ENCODE data around the gene CHMP1A.

DNA sequence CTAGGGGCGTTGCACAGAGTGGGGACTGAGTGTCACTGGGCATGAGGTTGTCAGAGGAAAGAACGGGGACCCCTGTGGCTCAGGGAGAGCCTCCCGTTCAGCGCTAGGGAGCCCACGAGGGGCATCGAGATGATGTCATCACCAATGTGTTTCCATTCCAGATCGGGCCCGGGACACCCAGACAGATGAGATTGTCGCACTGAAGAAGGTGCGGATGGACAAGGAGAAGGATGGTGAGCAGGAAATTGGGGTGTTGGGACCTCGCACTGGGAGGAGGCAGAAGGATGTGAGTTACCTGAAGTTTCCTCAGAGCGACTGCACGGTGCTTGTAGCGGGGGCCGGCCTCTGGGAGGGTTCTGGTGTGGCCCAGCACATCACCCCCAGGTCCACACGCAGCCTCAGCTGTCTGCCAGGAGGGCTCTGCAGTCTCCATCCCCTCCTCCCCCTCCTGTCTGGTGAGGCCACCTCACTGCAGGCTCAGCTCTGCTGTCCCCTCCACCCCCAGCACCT is 32.9 kb upstream of the CHMP1A start:
- TF ChIP-seq, protein P1, sequence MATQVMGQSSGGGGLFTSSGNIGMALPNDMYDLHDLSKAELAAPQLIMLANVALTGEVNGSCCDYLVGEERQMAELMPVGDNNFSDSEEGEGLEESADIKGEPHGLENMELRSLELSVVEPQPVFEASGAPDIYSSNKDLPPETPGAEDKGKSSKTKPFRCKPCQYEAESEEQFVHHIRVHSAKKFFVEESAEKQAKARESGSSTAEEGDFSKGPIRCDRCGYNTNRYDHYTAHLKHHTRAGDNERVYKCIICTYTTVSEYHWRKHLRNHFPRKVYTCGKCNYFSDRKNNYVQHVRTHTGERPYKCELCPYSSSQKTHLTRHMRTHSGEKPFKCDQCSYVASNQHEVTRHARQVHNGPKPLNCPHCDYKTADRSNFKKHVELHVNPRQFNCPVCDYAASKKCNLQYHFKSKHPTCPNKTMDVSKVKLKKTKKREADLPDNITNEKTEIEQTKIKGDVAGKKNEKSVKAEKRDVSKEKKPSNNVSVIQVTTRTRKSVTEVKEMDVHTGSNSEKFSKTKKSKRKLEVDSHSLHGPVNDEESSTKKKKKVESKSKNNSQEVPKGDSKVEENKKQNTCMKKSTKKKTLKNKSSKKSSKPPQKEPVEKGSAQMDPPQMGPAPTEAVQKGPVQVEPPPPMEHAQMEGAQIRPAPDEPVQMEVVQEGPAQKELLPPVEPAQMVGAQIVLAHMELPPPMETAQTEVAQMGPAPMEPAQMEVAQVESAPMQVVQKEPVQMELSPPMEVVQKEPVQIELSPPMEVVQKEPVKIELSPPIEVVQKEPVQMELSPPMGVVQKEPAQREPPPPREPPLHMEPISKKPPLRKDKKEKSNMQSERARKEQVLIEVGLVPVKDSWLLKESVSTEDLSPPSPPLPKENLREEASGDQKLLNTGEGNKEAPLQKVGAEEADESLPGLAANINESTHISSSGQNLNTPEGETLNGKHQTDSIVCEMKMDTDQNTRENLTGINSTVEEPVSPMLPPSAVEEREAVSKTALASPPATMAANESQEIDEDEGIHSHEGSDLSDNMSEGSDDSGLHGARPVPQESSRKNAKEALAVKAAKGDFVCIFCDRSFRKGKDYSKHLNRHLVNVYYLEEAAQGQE (IDR thresholded peaks at IDR 0.05; ENCODE audit: insufficient read depth in 1 of 2, low read depth in 2 of 2, low read length in 2 of 2): no peak
- TF ChIP-seq POLR2AphosphoS5 (IDR thresholded peaks at IDR 0.05; ENCODE audit: low read depth, low read length) (no peak), SIN3A (IDR thresholded peaks at IDR 0.05; ENCODE audit: borderline replicate concordance, insufficient read depth, low read length) (no peak)

Measured in PFSK-1 (cell line).